Cardiac fibroblast (primary cell): ENCODE data around the gene ATP8A2.

ENCODE experiments used
- DNase-seq, 2 donors: peaks; one replicate each; pipeline versions ENCODE4 v3.0.0 to v3.0.0-alpha.2; 2010; ENCODE audit warnings: low read depth in 2 of 2
- H3K4me3 ChIP-seq, 2 donors: replicated peaks in 1 of 2; 1 replicate in 1 of 2; 2 replicates in 1 of 2; pipeline ENCODE4 v1.5.1; 2011; ENCODE audit warnings: low read depth in 2 of 2, low read length in 2 of 2, mild to moderate bottlenecking in 2 of 2, moderate library complexity in 1 of 2
- CTCF ChIP-seq: IDR thresholded peaks from one replicate; pipeline ENCODE4 v1.5.1; 2011; ENCODE audit warnings: low read depth, mild to moderate bottlenecking, low read length, inconsistent platforms

ATP8A2 gene

GRCh38 chr13:25898991-25899390 is 527.2 kb downstream of the ATP8A2 start:
- H3K4me3 ChIP-seq, result no peak overlapping the region
- TF ChIP-seq CTCF, result no peak
- no peak for DNase-seq

GRCh38 chr13:25899464-25899863 is 527.7 kb downstream of the ATP8A2 start:
- no peak for TF ChIP-seq CTCF
- no peak for DNase-seq
- no peak overlapping the region for H3K4me3 ChIP-seq

GRCh38 chr13:25899952-25900351 is 528.2 kb downstream of the ATP8A2 start:
- TF ChIP-seq CTCF, result no peak
- H3K4me3 ChIP-seq, result no peak overlapping the region
- no peak for DNase-seq

- no peak for TF ChIP-seq CTCF
Measured at GRCh38 chr13:25901460-25902376, 529.9 kb downstream of the ATP8A2 start.

GRCh38 chr13:25902455-25902854 is 530.7 kb downstream of the ATP8A2 start:
- H3K4me3 ChIP-seq, result no peak overlapping the region
- no peak for TF ChIP-seq CTCF
- no peak for DNase-seq

More at GRCh38 chr13:25901460-25902376, 529.9 kb downstream of the ATP8A2 start:
- no peak overlapping the region for H3K4me3 ChIP-seq
- DNase-seq, result peak; percentile 73 to 83

- DNase-seq, result no peak
- no peak for TF ChIP-seq CTCF
- H3K4me3 ChIP-seq, result no peak overlapping the region
Measured at GRCh38 chr13:25902891-25903341, 531.1 kb downstream of the ATP8A2 start.
